ENCODE data around the gene HOXA3. TPM values are rescaled to one million over a fixed set of nuclear protein-coding genes. Genes with fewer than 3 reads are reported as not detected.

Gene HOXA3
- polyA plus RNA-seq, 1 donor (not counting 4 experiments of a cell fraction or from before 2014, with no cell fraction given), result 0.58 TPM

GRCh38 chr7:27103489-27104226, 48.7 kb downstream of the HOXA3 start:
- TF ChIP-seq EZH2 (IDR thresholded peaks at IDR 0.05; ENCODE audit: low read length), result no peak
- no peak for TF ChIP-seq CTCF (optimal IDR thresholded peaks at IDR 0.05 in 1 of 3, IDR thresholded peaks at IDR 0.05 in 1 of 3, conservative IDR thresholded peaks at IDR 0.05 in 1 of 3; ENCODE audit: extremely low read depth in 1 of 3, insufficient read depth in 2 of 3, low read length in 3 of 3)
- peak overlapping the region; percentile 21 to 79 (median 75) for H3K4me3 ChIP-seq (ENCODE audit: control insufficient read depth in 2 of 3, extremely low read depth in 1 of 3, insufficient read depth in 2 of 3, low read depth in 1 of 3, low read length in 3 of 3)
- no peaks in the 10 kb centered on the region for H3K27me3 ChIP-seq (ENCODE audit: control insufficient read depth, extremely low read depth, insufficient read depth, low read length)
- H3K27ac ChIP-seq (ENCODE audit: control insufficient read depth, insufficient read depth, low read length), result peak overlapping the region; percentile 79
- peaks cover 0 to 17% of the 10 kb centered on the region in 2 experiments for H3K36me3 ChIP-seq (ENCODE audit: control insufficient read depth in 2 of 2, extremely low read depth in 1 of 2, insufficient read depth in 2 of 2, low read length in 2 of 2)
- peaks cover 41% of the 10 kb centered on the region for H3K79me2 ChIP-seq (ENCODE audit: control insufficient read depth, insufficient read depth, low read length)
- no peaks in the 10 kb centered on the region for H3K9me1 ChIP-seq (ENCODE audit: control insufficient read depth, extremely low read depth, insufficient read depth, low read length)
- H3K9me3 ChIP-seq (ENCODE audit: control insufficient read depth, low read depth, low read length), result no peaks in the 10 kb centered on the region
- H3K9ac ChIP-seq (ENCODE audit: control insufficient read depth, extremely low read depth, insufficient read depth, low read length), result peak overlapping the region; percentile 81
- peak overlapping the region; percentile 74 for H2AFZ ChIP-seq (ENCODE audit: control insufficient read depth, low read length)
- DNase-seq (ENCODE audit: low read depth, low spot score) (no peak), FAIRE-seq (no peak)
- peak overlapping the region; percentile 97 for H3K4me2 ChIP-seq (ENCODE audit: control insufficient read depth, extremely low read depth, insufficient read depth, low read depth, low read length)
- H4K20me1 ChIP-seq (ENCODE audit: control insufficient read depth, extremely low read depth, insufficient read depth, low read length), result no peaks in the 10 kb centered on the region
- H3K4me1 ChIP-seq (ENCODE audit: control insufficient read depth, extremely low read depth, insufficient read depth, low read length), result peaks cover 49% of the 10 kb centered on the region
- dilution Hi-C loops (cut with MboI; ENCODE audit: extremely low pct_ligation_motif_present, low sequenced_read_pairs), result no loop called here

- Histone ChIP-seq H3K4me2 (ENCODE audit: control insufficient read depth, extremely low read depth, insufficient read depth, low read depth, low read length) (peak within 1 kb of the TSS; percentile 97), H2AFZ (ENCODE audit: control insufficient read depth, low read length) (peak within 1 kb of the TSS; percentile 74), H3K79me2 (ENCODE audit: control insufficient read depth, insufficient read depth, low read length) (peaks cover 50% of the 10 kb centered on the region), H3K4me1 (ENCODE audit: control insufficient read depth, extremely low read depth, insufficient read depth, low read length) (peaks cover 49% of the 10 kb centered on the region), H3K9ac (ENCODE audit: control insufficient read depth, extremely low read depth, insufficient read depth, low read length) (peak within 1 kb of the TSS; percentile 81), H3K4me3 (ENCODE audit: control insufficient read depth in 2 of 3, extremely low read depth in 1 of 3, insufficient read depth in 2 of 3, low read depth in 1 of 3, low read length in 3 of 3) (peak within 1 kb of the TSS; percentile 25 to 79 (median 75)), H3K9me3 (ENCODE audit: control insufficient read depth, low read depth, low read length) (no peaks in the 10 kb centered on the region), H3K9me1 (ENCODE audit: control insufficient read depth, extremely low read depth, insufficient read depth, low read length) (no peaks in the 10 kb centered on the region), H3K27me3 (ENCODE audit: control insufficient read depth, extremely low read depth, insufficient read depth, low read length) (no peaks in the 10 kb centered on the region), H3K27ac (ENCODE audit: control insufficient read depth, insufficient read depth, low read length) (peak within 1 kb of the TSS; percentile 79), H4K20me1 (ENCODE audit: control insufficient read depth, extremely low read depth, insufficient read depth, low read length) (no peaks in the 10 kb centered on the region), H3K36me3 (ENCODE audit: control insufficient read depth in 2 of 2, extremely low read depth in 1 of 2, insufficient read depth in 2 of 2, low read length in 2 of 2) (peaks cover 0 to 17% of the 10 kb centered on the region in 2 experiments)
- dilution Hi-C loops (cut with MboI; ENCODE audit: extremely low pct_ligation_motif_present, low sequenced_read_pairs), result no loop called here
- TF ChIP-seq CTCF (optimal IDR thresholded peaks at IDR 0.05 in 1 of 3, IDR thresholded peaks at IDR 0.05 in 1 of 3, conservative IDR thresholded peaks at IDR 0.05 in 1 of 3; ENCODE audit: extremely low read depth in 1 of 3, insufficient read depth in 2 of 3, low read length in 3 of 3) (no peak), EZH2 (IDR thresholded peaks at IDR 0.05; ENCODE audit: low read length) (no peak)
- DNase-seq (ENCODE audit: low read depth, low spot score) (no peak), FAIRE-seq (peak; percentile 39)
Measured at GRCh38 chr7:27102581-27103442, 49.6 kb downstream of the HOXA3 start, which contains the start of gene HOXA2. Gene HOXA2, minus strand, starts transcription at chr7:27102683. Its CDS starts 183 bp downstream, at chr7:27102500.

Measured in keratinocyte (primary cell).